Measurements from ENCODE around the gene XRCC1.

DNA sequence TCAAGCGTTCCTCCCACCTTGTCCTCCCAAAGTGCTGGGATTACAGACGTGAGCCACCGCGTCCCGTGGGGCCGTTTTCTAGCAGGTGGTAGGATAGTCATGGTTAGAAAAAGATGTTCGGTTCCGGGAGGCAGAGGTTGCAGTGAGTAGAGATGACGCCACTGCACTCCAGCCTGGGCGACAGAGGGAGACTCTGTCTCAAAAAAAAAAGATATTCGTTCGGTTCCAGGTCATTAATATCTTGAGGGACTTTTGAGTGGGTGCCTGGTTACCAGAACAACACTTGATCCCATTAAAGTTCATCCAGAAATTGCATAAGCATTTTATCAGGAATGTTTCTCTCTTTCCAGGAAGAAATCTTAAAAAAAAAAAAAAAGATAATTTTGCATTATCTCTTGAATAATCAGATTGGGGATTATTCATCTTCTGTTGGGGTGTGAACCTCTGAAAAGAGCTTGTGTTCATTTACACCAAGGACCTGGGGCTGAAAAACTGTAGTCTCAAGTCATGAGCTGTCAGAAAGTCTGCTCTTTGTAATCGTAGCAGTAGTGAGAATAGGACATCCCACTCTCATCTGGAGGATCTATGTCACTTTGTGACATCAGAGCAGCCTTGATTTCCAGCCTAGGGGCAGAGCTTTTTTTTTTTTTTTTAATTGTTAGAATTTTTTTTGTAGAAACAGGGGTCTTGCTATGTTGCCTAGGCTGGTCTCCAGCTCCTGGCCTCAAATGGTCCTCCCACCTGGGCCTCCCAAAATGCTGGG, 47.3 kb downstream of the XRCC1 start:
- no peak for TF ChIP-seq RBBP5 (conservative IDR thresholded peaks at IDR 0.05)
- no peak for TF ChIP-seq EED (IDR thresholded peaks at IDR 0.05; ENCODE audit: low read depth)
- TF ChIP-seq, protein P1, sequence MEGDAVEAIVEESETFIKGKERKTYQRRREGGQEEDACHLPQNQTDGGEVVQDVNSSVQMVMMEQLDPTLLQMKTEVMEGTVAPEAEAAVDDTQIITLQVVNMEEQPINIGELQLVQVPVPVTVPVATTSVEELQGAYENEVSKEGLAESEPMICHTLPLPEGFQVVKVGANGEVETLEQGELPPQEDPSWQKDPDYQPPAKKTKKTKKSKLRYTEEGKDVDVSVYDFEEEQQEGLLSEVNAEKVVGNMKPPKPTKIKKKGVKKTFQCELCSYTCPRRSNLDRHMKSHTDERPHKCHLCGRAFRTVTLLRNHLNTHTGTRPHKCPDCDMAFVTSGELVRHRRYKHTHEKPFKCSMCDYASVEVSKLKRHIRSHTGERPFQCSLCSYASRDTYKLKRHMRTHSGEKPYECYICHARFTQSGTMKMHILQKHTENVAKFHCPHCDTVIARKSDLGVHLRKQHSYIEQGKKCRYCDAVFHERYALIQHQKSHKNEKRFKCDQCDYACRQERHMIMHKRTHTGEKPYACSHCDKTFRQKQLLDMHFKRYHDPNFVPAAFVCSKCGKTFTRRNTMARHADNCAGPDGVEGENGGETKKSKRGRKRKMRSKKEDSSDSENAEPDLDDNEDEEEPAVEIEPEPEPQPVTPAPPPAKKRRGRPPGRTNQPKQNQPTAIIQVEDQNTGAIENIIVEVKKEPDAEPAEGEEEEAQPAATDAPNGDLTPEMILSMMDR (IDR thresholded peaks at IDR 0.05 in 2 of 3, conservative IDR thresholded peaks at IDR 0.05 in 1 of 3; ENCODE audit: control insufficient read depth in 2 of 3, extremely low read depth in 1 of 3, insufficient read depth in 1 of 3, low read depth in 3 of 3, low read length in 3 of 3): no peak
- no peak for TF ChIP-seq EZH2 (IDR thresholded peaks at IDR 0.05; ENCODE audit: borderline replicate concordance, control insufficient read depth, low read depth, low read length)
- TF ChIP-seq CREB1 (IDR thresholded peaks at IDR 0.05; ENCODE audit: low read depth): no peak
- TF ChIP-seq POLR2A (IDR thresholded peaks at IDR 0.05; ENCODE audit: low read depth, low read length): no peak
- TF ChIP-seq, protein P2, sequence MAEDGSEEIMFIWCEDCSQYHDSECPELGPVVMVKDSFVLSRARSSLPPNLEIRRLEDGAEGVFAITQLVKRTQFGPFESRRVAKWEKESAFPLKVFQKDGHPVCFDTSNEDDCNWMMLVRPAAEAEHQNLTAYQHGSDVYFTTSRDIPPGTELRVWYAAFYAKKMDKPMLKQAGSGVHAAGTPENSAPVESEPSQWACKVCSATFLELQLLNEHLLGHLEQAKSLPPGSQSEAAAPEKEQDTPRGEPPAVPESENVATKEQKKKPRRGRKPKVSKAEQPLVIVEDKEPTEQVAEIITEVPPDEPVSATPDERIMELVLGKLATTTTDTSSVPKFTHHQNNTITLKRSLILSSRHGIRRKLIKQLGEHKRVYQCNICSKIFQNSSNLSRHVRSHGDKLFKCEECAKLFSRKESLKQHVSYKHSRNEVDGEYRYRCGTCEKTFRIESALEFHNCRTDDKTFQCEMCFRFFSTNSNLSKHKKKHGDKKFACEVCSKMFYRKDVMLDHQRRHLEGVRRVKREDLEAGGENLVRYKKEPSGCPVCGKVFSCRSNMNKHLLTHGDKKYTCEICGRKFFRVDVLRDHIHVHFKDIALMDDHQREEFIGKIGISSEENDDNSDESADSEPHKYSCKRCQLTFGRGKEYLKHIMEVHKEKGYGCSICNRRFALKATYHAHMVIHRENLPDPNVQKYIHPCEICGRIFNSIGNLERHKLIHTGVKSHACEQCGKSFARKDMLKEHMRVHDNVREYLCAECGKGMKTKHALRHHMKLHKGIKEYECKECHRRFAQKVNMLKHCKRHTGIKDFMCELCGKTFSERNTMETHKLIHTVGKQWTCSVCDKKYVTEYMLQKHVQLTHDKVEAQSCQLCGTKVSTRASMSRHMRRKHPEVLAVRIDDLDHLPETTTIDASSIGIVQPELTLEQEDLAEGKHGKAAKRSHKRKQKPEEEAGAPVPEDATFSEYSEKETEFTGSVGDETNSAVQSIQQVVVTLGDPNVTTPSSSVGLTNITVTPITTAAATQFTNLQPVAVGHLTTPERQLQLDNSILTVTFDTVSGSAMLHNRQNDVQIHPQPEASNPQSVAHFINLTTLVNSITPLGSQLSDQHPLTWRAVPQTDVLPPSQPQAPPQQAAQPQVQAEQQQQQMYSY (CRISPR knock-in tag; IDR thresholded peaks at IDR 0.05): no peak
- TF ChIP-seq POLR2AphosphoS2 (IDR thresholded peaks at IDR 0.05; ENCODE audit: low read depth, low read length): no peak
- no peak for TF ChIP-seq JUND (IDR thresholded peaks at IDR 0.05; ENCODE audit: low read depth, low read length)
- no peak for TF ChIP-seq YY1 (IDR thresholded peaks at IDR 0.05; ENCODE audit: low read depth, low read length)
- TF ChIP-seq, protein P3, sequence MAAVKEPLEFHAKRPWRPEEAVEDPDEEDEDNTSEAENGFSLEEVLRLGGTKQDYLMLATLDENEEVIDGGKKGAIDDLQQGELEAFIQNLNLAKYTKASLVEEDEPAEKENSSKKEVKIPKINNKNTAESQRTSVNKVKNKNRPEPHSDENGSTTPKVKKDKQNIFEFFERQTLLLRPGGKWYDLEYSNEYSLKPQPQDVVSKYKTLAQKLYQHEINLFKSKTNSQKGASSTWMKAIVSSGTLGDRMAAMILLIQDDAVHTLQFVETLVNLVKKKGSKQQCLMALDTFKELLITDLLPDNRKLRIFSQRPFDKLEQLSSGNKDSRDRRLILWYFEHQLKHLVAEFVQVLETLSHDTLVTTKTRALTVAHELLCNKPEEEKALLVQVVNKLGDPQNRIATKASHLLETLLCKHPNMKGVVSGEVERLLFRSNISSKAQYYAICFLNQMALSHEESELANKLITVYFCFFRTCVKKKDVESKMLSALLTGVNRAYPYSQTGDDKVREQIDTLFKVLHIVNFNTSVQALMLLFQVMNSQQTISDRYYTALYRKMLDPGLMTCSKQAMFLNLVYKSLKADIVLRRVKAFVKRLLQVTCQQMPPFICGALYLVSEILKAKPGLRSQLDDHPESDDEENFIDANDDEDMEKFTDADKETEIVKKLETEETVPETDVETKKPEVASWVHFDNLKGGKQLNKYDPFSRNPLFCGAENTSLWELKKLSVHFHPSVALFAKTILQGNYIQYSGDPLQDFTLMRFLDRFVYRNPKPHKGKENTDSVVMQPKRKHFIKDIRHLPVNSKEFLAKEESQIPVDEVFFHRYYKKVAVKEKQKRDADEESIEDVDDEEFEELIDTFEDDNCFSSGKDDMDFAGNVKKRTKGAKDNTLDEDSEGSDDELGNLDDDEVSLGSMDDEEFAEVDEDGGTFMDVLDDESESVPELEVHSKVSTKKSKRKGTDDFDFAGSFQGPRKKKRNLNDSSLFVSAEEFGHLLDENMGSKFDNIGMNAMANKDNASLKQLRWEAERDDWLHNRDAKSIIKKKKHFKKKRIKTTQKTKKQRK (IDR thresholded peaks at IDR 0.05; ENCODE audit: low read depth, low read length): no peak

Data from GM12878 (cell line).